ACHN (cell line): ENCODE data around the gene NOL4L.
"Not testable (repeated sequence)": the region's sequence is repeated elsewhere in the genome, so short reads cannot be mapped to it uniquely, and the experiment has no call there.

ENCODE experiments used
- DNase-seq: peaks from one replicate; pipeline ENCODE4 v3.0.0-alpha.2; 2015
- in situ Hi-C: cut with HindIII; loops from 2 replicates; pipeline ENCODE4 v1.10.0; 2017; ENCODE audit warnings: low sequenced_read_pairs, low pct_ligation_motif_present, low pct_unique_long_range_greater_than_20kb

The NOL4L gene

GRCh38 chr20:32582659-32583580 lies 2.2 kb downstream of the NOL4L start:
- DNase-seq, result no peak
- in situ Hi-C loops, result no loop called here

GRCh38 chr20:32581839-32582658 lies 3.1 kb downstream of the NOL4L start:
- in situ Hi-C loops, result no loop called here
- no peak for DNase-seq

- no peak for DNase-seq
- in situ Hi-C loops, result no loop called here
Observed at GRCh38 chr20:32580970-32581838, 3.9 kb downstream of the NOL4L start.

GRCh38 chr20:32580219-32580969 lies 4.7 kb downstream of the NOL4L start:
- DNase-seq, result no peak
- in situ Hi-C loops, result no loop called here

GRCh38 chr20:32578840-32579390 lies 6.2 kb downstream of the NOL4L start:
- no peak for DNase-seq
- in situ Hi-C loops, result no loop called here

- in situ Hi-C loops, DNase-seq: not testable (repeated sequence)
Observed at GRCh38 chr20:32578062-32578461, 7.1 kb downstream of the NOL4L start.

GRCh38 chr20:32577657-32578056 lies 7.5 kb downstream of the NOL4L start:
- DNase-seq, result peak; percentile 9
- in situ Hi-C loops, result no loop called here

- no peak for DNase-seq
- in situ Hi-C loops, result no loop called here
Observed at GRCh38 chr20:32577023-32577422, 8.1 kb downstream of the NOL4L start.

GRCh38 chr20:32576560-32576959 lies 8.6 kb downstream of the NOL4L start:
- no peak for DNase-seq
- in situ Hi-C loops, result no loop called here

- DNase-seq, result no peak
- in situ Hi-C loops, result no loop called here
Observed at GRCh38 chr20:32575805-32576204, 9.3 kb downstream of the NOL4L start.

GRCh38 chr20:32575227-32575581 lies 9.9 kb downstream of the NOL4L start:
- in situ Hi-C loops, result no loop called here
- no peak for DNase-seq

- DNase-seq, result peak; percentile 56
Observed at GRCh38 chr20:32574296-32575226, 10.6 kb downstream of the NOL4L start.

GRCh38 chr20:32573167-32573851 lies 11.8 kb downstream of the NOL4L start:
- no peak for DNase-seq
- in situ Hi-C loops, result no loop called here

More at GRCh38 chr20:32574296-32575226, 10.6 kb downstream of the NOL4L start:
- in situ Hi-C loops, result no loop called here

GRCh38 chr20:32572271-32572968 lies 12.7 kb downstream of the NOL4L start:
- in situ Hi-C loops, result no loop called here
- no peak for DNase-seq

- no peak for DNase-seq
- in situ Hi-C loops, result no loop called here
Observed at GRCh38 chr20:32571566-32571965, 13.6 kb downstream of the NOL4L start.
